ENCODE data around the gene CHST1. TPM values are rescaled to one million over a fixed set of nuclear protein-coding genes. Genes with fewer than 3 reads are reported as not detected.

The CHST1 gene
- total and polyA plus RNA-seq, 8 donors: 3.1 to 10.2 (median 5.6) TPM

GRCh38 chr11:45704635-45705034, 39.2 kb upstream of the CHST1 start:
- Histone ChIP-seq H3K36me3 (no peaks in the 10 kb centered on the region), H3K27ac (no peak overlapping the region), H3K4me3 (no peak overlapping the region), H3K9me3 (no peaks in the 10 kb centered on the region), H3K27me3 (peaks cover 0 to 27% of the 10 kb centered on the region in 2 donors), H3K4me1 (no peaks in the 10 kb centered on the region)
- intact Hi-C loops (cut with DNase I): no loop called here
- no peak for TF ChIP-seq CTCF (IDR thresholded peaks at IDR 0.05)
- no peak for DNase-seq
- ATAC-seq: no peak

DNA sequence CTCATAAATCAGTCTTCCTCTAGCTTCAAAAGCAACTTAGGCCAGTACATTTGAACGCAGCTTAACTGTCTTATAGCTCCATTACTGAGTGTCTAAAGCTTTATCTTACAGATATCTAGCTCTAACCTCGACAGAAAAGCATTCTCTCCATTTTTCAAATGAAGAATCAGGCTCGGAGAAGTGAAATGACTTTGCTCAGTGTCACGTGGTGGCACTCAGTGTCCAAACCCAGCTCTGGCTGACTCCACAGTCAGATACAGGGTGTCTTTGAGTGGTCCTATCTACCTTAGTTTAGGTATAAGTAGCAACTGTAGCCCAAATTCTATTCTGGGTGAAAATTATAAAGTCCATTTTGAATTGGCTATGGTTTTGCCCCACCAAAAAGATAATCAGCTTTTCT, 38.7 kb upstream of the CHST1 start:
- Histone ChIP-seq H3K36me3 (no peaks in the 10 kb centered on the region), H3K27me3 (peaks cover 0 to 24% of the 10 kb centered on the region in 2 donors)
- intact Hi-C loops (cut with DNase I): no loop called here

GRCh38 chr11:45702511-45702910, 37.1 kb upstream of the CHST1 start:
- Histone ChIP-seq H3K27ac (no peak overlapping the region), H3K27me3 (peaks cover 0 to 14% of the 10 kb centered on the region in 2 donors), H3K4me1 (no peaks in the 10 kb centered on the region), H3K36me3 (no peaks in the 10 kb centered on the region), H3K9me3 (no peaks in the 10 kb centered on the region), H3K4me3 (no peak overlapping the region)
- TF ChIP-seq CTCF (IDR thresholded peaks at IDR 0.05): no peak
- intact Hi-C loops (cut with DNase I): no loop called here
- DNase-seq (no peak), ATAC-seq (no peak)

More for the DNA sequence above, 38.7 kb upstream of the CHST1 start:
- DNase-seq (no peak), ATAC-seq (no peak)
- Histone ChIP-seq H3K9me3 (no peaks in the 10 kb centered on the region), H3K4me3 (no peak overlapping the region), H3K4me1 (no peaks in the 10 kb centered on the region), H3K27ac (no peak overlapping the region)
- no peak for TF ChIP-seq CTCF (IDR thresholded peaks at IDR 0.05)

- Histone ChIP-seq H3K27ac (no peak overlapping the region), H3K4me1 (no peaks in the 10 kb centered on the region), H3K27me3 (no peaks in the 10 kb centered on the region), H3K36me3 (no peaks in the 10 kb centered on the region), H3K9me3 (no peaks in the 10 kb centered on the region), H3K4me3 (no peak overlapping the region)
- ATAC-seq (no peak), DNase-seq (no peak)
- TF ChIP-seq CTCF (IDR thresholded peaks at IDR 0.05): no peak
- intact Hi-C loops (cut with DNase I): no loop called here
These were observed 33.5 kb upstream of the CHST1 start for GRCh38 chr11:45698777-45699497.

DNA sequence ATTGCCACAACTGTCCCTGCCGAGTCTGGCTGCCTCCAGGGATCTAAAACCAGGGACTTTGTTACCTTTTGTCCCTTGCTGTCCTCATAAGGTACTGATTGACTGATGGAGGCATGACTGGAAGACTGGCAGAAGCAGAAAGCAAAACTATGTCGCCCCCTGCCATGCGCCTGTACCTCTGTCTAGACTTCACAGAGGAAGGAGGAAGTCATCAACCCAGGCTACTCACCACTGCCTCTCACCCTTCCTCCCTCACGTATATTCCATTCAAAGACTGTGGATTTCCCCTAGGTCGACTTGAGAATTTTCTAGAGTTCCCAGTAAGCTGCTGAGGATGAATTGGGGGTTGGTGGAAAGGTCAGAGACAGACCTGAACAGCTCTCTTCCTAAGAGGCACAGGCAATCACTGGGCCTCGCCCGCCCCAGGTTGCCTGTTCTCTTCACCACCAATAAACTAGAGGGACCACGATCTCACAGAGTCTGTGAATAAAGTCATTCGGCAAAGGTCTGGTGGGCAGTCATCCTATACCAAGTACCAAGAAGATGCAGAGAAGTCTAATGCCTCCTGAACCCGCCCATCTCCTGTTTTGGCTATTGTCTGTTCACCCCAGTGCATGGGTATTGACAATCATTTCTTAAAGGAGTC, 27.5 kb upstream of the CHST1 start:
- no peaks in the 10 kb centered on the region for H3K36me3 ChIP-seq
- H3K27ac ChIP-seq: no peak overlapping the region
- no peak overlapping the region for H3K4me3 ChIP-seq
- ATAC-seq (no peak), DNase-seq (no peak)
- H3K27me3 ChIP-seq: peaks cover 0 to 8% of the 10 kb centered on the region in 2 donors
- H3K9me3 ChIP-seq: no peaks in the 10 kb centered on the region
- no peak for TF ChIP-seq CTCF (IDR thresholded peaks at IDR 0.05)
- intact Hi-C loops (cut with DNase I): no loop called here
- no peaks in the 10 kb centered on the region for H3K4me1 ChIP-seq

Data from left lung (tissue), 10 donors.